ENCODE measurements around the gene OR1F1. TPM values are rescaled to one million over a fixed set of nuclear protein-coding genes. Genes with fewer than 3 reads are reported as not detected.
A peak's percentile ranks its signal among the peaks of the same experiment; 100 is the strongest.

Gene OR1F1
- total and polyA plus RNA-seq, 9 of the 15 experiments (the other 6 are each of a cell fraction or from before 2014, with no cell fraction given): 0.15 to 0.61 (median 0.35) TPM; not detected in 3

DNA sequence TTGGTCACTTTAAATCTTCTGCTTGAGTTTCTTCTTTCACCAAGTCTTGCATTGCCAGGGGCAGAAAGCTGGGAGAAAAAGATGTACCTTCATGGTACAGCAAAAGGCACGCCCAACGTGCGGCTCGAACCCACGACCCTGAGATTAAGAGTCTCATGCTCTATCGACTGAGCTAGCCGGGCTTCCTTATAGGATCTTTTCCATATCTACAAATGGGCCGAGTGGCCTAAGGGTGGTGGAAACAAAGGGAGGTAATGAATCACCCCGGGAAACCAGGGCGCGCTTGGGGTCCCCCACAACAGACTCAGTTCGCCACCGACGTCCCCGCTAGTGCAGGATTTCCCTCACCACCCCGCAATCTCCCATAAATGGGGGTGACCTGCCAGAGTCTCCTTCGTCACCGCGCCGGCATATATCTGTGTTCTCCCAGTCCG lies 7.5 kb upstream of the OR1F1 start (continued):
- TF ChIP-seq, protein P1, sequence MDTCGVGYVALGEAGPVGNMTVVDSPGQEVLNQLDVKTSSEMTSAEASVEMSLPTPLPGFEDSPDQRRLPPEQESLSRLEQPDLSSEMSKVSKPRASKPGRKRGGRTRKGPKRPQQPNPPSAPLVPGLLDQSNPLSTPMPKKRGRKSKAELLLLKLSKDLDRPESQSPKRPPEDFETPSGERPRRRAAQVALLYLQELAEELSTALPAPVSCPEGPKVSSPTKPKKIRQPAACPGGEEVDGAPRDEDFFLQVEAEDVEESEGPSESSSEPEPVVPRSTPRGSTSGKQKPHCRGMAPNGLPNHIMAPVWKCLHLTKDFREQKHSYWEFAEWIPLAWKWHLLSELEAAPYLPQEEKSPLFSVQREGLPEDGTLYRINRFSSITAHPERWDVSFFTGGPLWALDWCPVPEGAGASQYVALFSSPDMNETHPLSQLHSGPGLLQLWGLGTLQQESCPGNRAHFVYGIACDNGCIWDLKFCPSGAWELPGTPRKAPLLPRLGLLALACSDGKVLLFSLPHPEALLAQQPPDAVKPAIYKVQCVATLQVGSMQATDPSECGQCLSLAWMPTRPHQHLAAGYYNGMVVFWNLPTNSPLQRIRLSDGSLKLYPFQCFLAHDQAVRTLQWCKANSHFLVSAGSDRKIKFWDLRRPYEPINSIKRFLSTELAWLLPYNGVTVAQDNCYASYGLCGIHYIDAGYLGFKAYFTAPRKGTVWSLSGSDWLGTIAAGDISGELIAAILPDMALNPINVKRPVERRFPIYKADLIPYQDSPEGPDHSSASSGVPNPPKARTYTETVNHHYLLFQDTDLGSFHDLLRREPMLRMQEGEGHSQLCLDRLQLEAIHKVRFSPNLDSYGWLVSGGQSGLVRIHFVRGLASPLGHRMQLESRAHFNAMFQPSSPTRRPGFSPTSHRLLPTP (IDR thresholded peaks at IDR 0.05; ENCODE audit: borderline replicate concordance, extremely low read depth, insufficient read length): peak; percentile 80
- no peak for TF ChIP-seq SMARCB1 (IDR thresholded peaks at IDR 0.05; ENCODE audit: insufficient read length, low read depth)
- no peak for TF ChIP-seq CCAR2 (IDR thresholded peaks at IDR 0.05; ENCODE audit: low read depth, low read length)
- TF ChIP-seq ZNF589 (CRISPR knock-in tag; IDR thresholded peaks at IDR 0.05; ENCODE audit: low read depth): no peak
- no peak for TF ChIP-seq ZNF133 (CRISPR knock-in tag; IDR thresholded peaks at IDR 0.05)
- no peak for TF ChIP-seq IFI16 (CRISPR knock-in tag; IDR thresholded peaks at IDR 0.05)
- peak; percentile 99 for TF ChIP-seq TBP (optimal IDR thresholded peaks at IDR 0.05; ENCODE audit: low read depth, low read length)
- TF ChIP-seq SPI1 (IDR thresholded peaks at IDR 0.05; ENCODE audit: borderline replicate concordance, low read depth, low read length): 0 out of 2 replicates have a peak, but pooled peaks have one; percentile 10
- no peak for TF ChIP-seq COPS2 (conservative IDR thresholded peaks at IDR 0.05)
- TF ChIP-seq, protein P2, sequence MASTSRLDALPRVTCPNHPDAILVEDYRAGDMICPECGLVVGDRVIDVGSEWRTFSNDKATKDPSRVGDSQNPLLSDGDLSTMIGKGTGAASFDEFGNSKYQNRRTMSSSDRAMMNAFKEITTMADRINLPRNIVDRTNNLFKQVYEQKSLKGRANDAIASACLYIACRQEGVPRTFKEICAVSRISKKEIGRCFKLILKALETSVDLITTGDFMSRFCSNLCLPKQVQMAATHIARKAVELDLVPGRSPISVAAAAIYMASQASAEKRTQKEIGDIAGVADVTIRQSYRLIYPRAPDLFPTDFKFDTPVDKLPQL (IDR thresholded peaks at IDR 0.05; ENCODE audit: extremely low read depth, insufficient read length): no peak
- TF ChIP-seq CREBBP (IDR thresholded peaks at IDR 0.05; ENCODE audit: low read depth, low read length): no peak
- no peak for TF ChIP-seq RBM17 (IDR thresholded peaks at IDR 0.05; ENCODE audit: borderline replicate concordance, low read depth, low read length)
- TF ChIP-seq KDM4B (IDR thresholded peaks at IDR 0.05; ENCODE audit: borderline replicate concordance in 2 of 2, low read depth in 1 of 2): no peak
- TF ChIP-seq JUNB (CRISPR knock-in tag; conservative IDR thresholded peaks at IDR 0.05): no peak
- 0 out of 4 replicates have a peak, but pooled peaks of 1 of the 2 experiments have one; percentile 23 for TF ChIP-seq NONO (IDR thresholded peaks at IDR 0.05; ENCODE audit: low read depth in 2 of 2, low read length in 1 of 2)
- no peak for TF ChIP-seq NCOA4 (IDR thresholded peaks at IDR 0.05; ENCODE audit: partially characterized antibody)
- TF ChIP-seq, protein P3, sequence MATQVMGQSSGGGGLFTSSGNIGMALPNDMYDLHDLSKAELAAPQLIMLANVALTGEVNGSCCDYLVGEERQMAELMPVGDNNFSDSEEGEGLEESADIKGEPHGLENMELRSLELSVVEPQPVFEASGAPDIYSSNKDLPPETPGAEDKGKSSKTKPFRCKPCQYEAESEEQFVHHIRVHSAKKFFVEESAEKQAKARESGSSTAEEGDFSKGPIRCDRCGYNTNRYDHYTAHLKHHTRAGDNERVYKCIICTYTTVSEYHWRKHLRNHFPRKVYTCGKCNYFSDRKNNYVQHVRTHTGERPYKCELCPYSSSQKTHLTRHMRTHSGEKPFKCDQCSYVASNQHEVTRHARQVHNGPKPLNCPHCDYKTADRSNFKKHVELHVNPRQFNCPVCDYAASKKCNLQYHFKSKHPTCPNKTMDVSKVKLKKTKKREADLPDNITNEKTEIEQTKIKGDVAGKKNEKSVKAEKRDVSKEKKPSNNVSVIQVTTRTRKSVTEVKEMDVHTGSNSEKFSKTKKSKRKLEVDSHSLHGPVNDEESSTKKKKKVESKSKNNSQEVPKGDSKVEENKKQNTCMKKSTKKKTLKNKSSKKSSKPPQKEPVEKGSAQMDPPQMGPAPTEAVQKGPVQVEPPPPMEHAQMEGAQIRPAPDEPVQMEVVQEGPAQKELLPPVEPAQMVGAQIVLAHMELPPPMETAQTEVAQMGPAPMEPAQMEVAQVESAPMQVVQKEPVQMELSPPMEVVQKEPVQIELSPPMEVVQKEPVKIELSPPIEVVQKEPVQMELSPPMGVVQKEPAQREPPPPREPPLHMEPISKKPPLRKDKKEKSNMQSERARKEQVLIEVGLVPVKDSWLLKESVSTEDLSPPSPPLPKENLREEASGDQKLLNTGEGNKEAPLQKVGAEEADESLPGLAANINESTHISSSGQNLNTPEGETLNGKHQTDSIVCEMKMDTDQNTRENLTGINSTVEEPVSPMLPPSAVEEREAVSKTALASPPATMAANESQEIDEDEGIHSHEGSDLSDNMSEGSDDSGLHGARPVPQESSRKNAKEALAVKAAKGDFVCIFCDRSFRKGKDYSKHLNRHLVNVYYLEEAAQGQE (IDR thresholded peaks at IDR 0.05; ENCODE audit: borderline replicate concordance): no peak
- TF ChIP-seq, protein P3 (CRISPR knock-in tag; IDR thresholded peaks at IDR 0.05; ENCODE audit: low read depth): no peak
